ENCODE data around the gene TXNDC9. TPM values are rescaled to one million over a fixed set of nuclear protein-coding genes. Genes with fewer than 3 reads are reported as not detected.

Gene TXNDC9
- total RNA-seq, 1 experiment from 2014 or later = 38.6 TPM

DNA sequence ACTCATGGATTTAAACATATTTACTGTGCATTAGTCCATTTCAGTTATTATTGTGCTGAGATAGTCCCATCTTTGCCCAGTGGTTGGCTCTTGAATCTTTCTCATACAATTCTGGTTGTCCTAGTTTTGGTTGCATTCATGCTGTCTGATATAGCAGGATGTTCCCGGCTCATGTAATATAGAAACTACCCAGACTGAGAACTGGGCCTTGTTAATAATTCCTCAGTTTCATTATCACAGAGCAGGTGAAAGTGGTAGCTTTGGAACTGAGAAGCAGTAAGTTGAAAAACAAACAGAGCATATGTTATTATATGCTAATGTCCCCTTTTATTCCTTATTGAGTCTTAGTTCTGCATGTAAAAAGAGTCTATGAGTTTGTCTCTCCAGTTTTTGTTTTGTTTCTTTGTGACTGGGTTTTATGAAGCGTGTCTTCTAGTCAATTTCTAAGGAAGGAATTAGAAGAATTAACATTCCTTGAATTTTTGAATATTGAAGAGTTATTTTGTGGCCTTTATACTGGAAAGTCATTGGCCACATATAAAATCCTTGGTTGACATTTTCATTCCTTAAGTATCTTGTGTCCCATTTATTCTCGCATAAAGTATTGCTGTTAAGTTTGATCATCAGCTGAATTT is 44.4 kb upstream of the TXNDC9 start:
- TF ChIP-seq, protein P1, sequence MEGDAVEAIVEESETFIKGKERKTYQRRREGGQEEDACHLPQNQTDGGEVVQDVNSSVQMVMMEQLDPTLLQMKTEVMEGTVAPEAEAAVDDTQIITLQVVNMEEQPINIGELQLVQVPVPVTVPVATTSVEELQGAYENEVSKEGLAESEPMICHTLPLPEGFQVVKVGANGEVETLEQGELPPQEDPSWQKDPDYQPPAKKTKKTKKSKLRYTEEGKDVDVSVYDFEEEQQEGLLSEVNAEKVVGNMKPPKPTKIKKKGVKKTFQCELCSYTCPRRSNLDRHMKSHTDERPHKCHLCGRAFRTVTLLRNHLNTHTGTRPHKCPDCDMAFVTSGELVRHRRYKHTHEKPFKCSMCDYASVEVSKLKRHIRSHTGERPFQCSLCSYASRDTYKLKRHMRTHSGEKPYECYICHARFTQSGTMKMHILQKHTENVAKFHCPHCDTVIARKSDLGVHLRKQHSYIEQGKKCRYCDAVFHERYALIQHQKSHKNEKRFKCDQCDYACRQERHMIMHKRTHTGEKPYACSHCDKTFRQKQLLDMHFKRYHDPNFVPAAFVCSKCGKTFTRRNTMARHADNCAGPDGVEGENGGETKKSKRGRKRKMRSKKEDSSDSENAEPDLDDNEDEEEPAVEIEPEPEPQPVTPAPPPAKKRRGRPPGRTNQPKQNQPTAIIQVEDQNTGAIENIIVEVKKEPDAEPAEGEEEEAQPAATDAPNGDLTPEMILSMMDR (conservative IDR thresholded peaks at IDR 0.05) = no peak
- TF ChIP-seq EZH2 (IDR thresholded peaks at IDR 0.05; ENCODE audit: low read depth) = no peak
- Histone ChIP-seq H3K36me3 (ENCODE audit: low read depth) (peaks cover 42% of the 10 kb centered on the region), H4K20me1 (ENCODE audit: insufficient read depth) (peaks cover 3% of the 10 kb centered on the region; the same call in 1 of the 2 replicates), H3K9me2 (ENCODE audit: insufficient read depth) (no peaks in the 10 kb centered on the region), H3F3A (ENCODE audit: insufficient read depth, low read depth) (peaks cover 2% of the 10 kb centered on the region; the same call in 1 of the 2 replicates), H3K4me3 (no peak overlapping the region), H3K4me2 (no peak overlapping the region), H3K27ac (no peak overlapping the region), H3K79me2 (ENCODE audit: low read depth) (no peaks in the 10 kb centered on the region), H2AFZ (no peak overlapping the region), H3K4me1 (replicated peaks; ENCODE audit: insufficient read depth) (no peaks in the 10 kb centered on the region), H3K9me3 (ENCODE audit: insufficient read depth, low read depth) (no peaks in the 10 kb centered on the region), H3K27me3 (ENCODE audit: insufficient read depth, low read depth) (no peaks in the 10 kb centered on the region)
- POLR2A ChIA-PET (ENCODE audit: unreplicated experiment) = interaction anchor here (0.7 kb wide), 1 partner anchor 511 kb away, joined by 5 read pairs; no protein-coding TSS in a partner anchor
- DNase-seq = no peak
- CTCF ChIA-PET = no interaction called here
- intact Hi-C loops (cut with micrococcal nuclease; ENCODE audit: unreplicated experiment) = loop anchor here (5.0 kb wide), 1 partner anchor 42 kb away; no protein-coding TSS in a partner anchor
- no TSS peak for BruUV-seq (replicated peaks)

DNA sequence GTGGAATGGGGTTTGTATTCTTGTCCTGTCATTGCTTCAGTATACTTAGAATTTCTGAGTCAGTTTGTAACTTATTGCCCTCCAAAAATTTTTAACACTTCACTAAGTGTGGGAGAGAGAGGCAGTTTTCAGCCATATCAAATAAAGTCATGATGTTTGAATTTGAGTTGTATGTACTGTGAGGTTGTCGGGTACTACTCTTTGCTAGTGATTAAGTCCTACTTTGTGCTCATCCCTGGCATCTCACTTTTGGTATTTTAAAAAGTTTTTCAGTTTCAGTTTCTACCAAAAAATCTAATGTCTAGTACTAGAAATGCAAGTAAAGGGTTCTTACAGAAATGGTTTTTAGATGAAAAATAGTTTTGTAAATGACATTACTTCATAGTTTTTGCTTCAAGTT is 41.7 kb upstream of the TXNDC9 start:
- H2AFZ ChIP-seq = no peak overlapping the region
- no peak overlapping the region for H3K4me3 ChIP-seq
- H4K20me1 ChIP-seq (ENCODE audit: insufficient read depth) = 0 out of 2 replicates have a peak, but pooled peaks cover 5% of the 10 kb centered on the region
- H3K9me2 ChIP-seq (ENCODE audit: insufficient read depth) = no peaks in the 10 kb centered on the region
- H3K27me3 ChIP-seq (ENCODE audit: insufficient read depth, low read depth) = no peaks in the 10 kb centered on the region
- no peaks in the 10 kb centered on the region for H3K4me1 ChIP-seq (replicated peaks; ENCODE audit: insufficient read depth)
- H3F3A ChIP-seq (ENCODE audit: insufficient read depth, low read depth) = 0 out of 2 replicates have a peak, but pooled peaks cover 2% of the 10 kb centered on the region
- DNase-seq = no peak
- BruUV-seq (replicated peaks) = no TSS peak
- no peak overlapping the region for H3K4me2 ChIP-seq
- POLR2A ChIA-PET (ENCODE audit: unreplicated experiment) = no interaction called here
- CTCF ChIA-PET = no interaction called here
- H3K9me3 ChIP-seq (ENCODE audit: insufficient read depth, low read depth) = no peaks in the 10 kb centered on the region
- H3K36me3 ChIP-seq (ENCODE audit: low read depth) = peaks cover 48% of the 10 kb centered on the region
- no peak overlapping the region for H3K27ac ChIP-seq
- intact Hi-C loops (cut with micrococcal nuclease; ENCODE audit: unreplicated experiment) = no loop called here
- TF ChIP-seq, protein P1 (conservative IDR thresholded peaks at IDR 0.05) = no peak
- no peak for TF ChIP-seq EZH2 (IDR thresholded peaks at IDR 0.05; ENCODE audit: low read depth)
- H3K79me2 ChIP-seq (ENCODE audit: low read depth) = no peaks in the 10 kb centered on the region

DNA sequence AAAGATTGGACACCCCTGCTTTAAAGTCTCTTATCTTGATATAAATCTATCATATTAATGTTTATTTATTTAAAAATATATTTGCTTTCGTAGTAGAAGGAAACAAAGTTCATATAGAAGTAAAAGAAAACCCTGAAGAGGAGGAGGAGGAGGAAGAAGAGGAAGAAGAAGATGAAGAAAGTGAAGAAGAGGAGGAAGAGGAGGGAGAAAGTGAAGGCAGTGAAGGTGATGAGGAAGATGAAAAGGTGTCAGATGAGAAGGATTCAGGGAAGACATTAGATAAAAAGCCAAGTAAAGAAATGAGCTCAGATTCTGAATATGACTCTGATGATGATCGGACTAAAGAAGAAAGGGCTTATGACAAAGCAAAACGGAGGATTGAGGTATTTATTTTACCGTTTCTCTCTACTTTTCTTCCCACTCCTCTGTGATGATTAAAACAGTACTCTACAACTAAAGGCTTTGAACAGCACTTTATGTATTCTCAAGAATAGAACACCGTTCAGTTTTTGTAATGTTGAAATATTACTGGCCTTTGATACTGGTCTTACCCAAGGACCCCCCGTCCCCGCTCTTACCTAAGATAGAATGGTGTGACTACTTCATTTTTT is 40.2 kb upstream of the TXNDC9 start:
- H3K4me2 ChIP-seq = no peak overlapping the region
- H3K9me3 ChIP-seq (ENCODE audit: insufficient read depth, low read depth) = no peaks in the 10 kb centered on the region
- no peak overlapping the region for H3K4me3 ChIP-seq
- 0 out of 2 replicates have a peak, but pooled peaks cover 5% of the 10 kb centered on the region for H4K20me1 ChIP-seq (ENCODE audit: insufficient read depth)
- H3K27ac ChIP-seq = no peak overlapping the region
- H3K4me1 ChIP-seq (replicated peaks; ENCODE audit: insufficient read depth) = no peaks in the 10 kb centered on the region
- intact Hi-C loops (cut with micrococcal nuclease; ENCODE audit: unreplicated experiment) = no loop called here
- H3K9me2 ChIP-seq (ENCODE audit: insufficient read depth) = no peaks in the 10 kb centered on the region
- no peaks in the 10 kb centered on the region for H3K27me3 ChIP-seq (ENCODE audit: insufficient read depth, low read depth)
- CTCF ChIA-PET = no interaction called here
- BruUV-seq (replicated peaks) = no TSS peak
- POLR2A ChIA-PET (ENCODE audit: unreplicated experiment) = interaction anchor here (0.7 kb wide), 1 partner anchor 1347 kb away, joined by 8 read pairs; no protein-coding TSS in a partner anchor
- no peak overlapping the region for H2AFZ ChIP-seq
- no peaks in the 10 kb centered on the region for H3K79me2 ChIP-seq (ENCODE audit: low read depth)
- 0 out of 2 replicates have a peak, but pooled peaks cover 2% of the 10 kb centered on the region for H3F3A ChIP-seq (ENCODE audit: insufficient read depth, low read depth)
- no peak for TF ChIP-seq EZH2 (IDR thresholded peaks at IDR 0.05; ENCODE audit: low read depth)
- TF ChIP-seq, protein P1 (conservative IDR thresholded peaks at IDR 0.05) = no peak
- H3K36me3 ChIP-seq (ENCODE audit: low read depth) = peaks cover 49% of the 10 kb centered on the region
- no peak for DNase-seq
